Measurements from ENCODE around the gene SIX2.
A peak's percentile ranks its signal among the peaks of the same experiment; 100 is the strongest.

The SIX2 gene

GRCh38 chr2:45024600-45025291 is 15.5 kb upstream of the SIX2 start:
- TF ChIP-seq, protein P1, sequence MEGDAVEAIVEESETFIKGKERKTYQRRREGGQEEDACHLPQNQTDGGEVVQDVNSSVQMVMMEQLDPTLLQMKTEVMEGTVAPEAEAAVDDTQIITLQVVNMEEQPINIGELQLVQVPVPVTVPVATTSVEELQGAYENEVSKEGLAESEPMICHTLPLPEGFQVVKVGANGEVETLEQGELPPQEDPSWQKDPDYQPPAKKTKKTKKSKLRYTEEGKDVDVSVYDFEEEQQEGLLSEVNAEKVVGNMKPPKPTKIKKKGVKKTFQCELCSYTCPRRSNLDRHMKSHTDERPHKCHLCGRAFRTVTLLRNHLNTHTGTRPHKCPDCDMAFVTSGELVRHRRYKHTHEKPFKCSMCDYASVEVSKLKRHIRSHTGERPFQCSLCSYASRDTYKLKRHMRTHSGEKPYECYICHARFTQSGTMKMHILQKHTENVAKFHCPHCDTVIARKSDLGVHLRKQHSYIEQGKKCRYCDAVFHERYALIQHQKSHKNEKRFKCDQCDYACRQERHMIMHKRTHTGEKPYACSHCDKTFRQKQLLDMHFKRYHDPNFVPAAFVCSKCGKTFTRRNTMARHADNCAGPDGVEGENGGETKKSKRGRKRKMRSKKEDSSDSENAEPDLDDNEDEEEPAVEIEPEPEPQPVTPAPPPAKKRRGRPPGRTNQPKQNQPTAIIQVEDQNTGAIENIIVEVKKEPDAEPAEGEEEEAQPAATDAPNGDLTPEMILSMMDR (IDR thresholded peaks at IDR 0.05; ENCODE audit: control insufficient read depth, insufficient read depth, low read depth, low read length, missing control alignments), result peak; percentile 27
- H3K4me3 ChIP-seq (ENCODE audit: control insufficient read depth, low read depth, low read length), result no peak overlapping the region
- DNase-seq (ENCODE audit: low read depth), result peak; percentile 76

GRCh38 chr2:45024097-45024496 is 14.8 kb upstream of the SIX2 start:
- TF ChIP-seq, protein P1 (IDR thresholded peaks at IDR 0.05; ENCODE audit: control insufficient read depth, insufficient read depth, low read depth, low read length, missing control alignments), result no peak
- no peak overlapping the region for H3K4me3 ChIP-seq (ENCODE audit: control insufficient read depth, low read depth, low read length)
- DNase-seq (ENCODE audit: low read depth), result no peak

DNA sequence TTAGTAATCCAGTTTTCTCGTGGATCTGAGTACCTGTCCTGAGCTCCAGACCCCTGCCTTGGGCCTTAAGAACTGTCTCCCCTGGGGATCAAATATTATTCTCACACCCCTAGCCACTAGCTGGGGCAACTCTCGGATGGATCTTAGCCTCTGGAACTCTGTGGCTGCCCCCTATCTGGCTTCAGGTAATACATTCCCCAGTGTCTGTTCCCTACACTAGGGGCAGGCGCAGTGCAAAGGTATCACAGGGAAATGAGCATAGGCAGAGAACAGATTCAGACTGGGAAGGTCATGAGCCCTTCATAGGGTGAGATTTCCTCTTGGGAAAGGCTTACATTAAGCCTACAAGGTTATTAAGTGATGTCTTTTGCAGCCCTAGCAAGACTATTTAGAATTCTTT is 11.2 kb upstream of the SIX2 start:
- no peak for DNase-seq (ENCODE audit: low read depth)
- TF ChIP-seq, protein P1 (IDR thresholded peaks at IDR 0.05; ENCODE audit: control insufficient read depth, insufficient read depth, low read depth, low read length, missing control alignments), result no peak
- no peak overlapping the region for H3K4me3 ChIP-seq (ENCODE audit: control insufficient read depth, low read depth, low read length)

DNA sequence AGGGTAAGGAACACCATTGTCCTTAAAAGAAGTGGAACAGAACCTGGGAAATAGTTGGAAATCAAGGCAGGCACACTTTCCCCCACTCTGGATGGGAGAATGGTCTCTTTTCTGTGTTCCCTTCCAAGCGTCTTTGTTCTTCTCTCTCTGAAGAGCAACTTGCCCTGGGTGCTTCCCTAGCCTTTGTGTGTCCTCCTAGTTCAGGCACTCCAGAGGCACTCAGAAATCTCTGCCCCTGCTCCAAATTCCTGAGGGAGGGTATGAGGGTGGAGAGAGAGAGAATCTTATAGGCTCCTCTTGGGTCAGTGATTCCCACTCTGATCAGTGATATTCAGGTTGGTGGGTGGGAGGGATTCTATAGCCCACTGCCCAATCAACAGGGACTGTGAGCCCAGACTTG is 8.8 kb upstream of the SIX2 start:
- TF ChIP-seq, protein P1 (IDR thresholded peaks at IDR 0.05; ENCODE audit: control insufficient read depth, insufficient read depth, low read depth, low read length, missing control alignments), result no peak
- no peak overlapping the region for H3K4me3 ChIP-seq (ENCODE audit: control insufficient read depth, low read depth, low read length)
- DNase-seq (ENCODE audit: low read depth), result no peak

GRCh38 chr2:45014831-45015230 is 5.6 kb upstream of the SIX2 start:
- TF ChIP-seq, protein P1 (IDR thresholded peaks at IDR 0.05; ENCODE audit: control insufficient read depth, insufficient read depth, low read depth, low read length, missing control alignments), result no peak
- no peak overlapping the region for H3K4me3 ChIP-seq (ENCODE audit: control insufficient read depth, low read depth, low read length)
- DNase-seq (ENCODE audit: low read depth), result no peak

- TF ChIP-seq, protein P1 (IDR thresholded peaks at IDR 0.05; ENCODE audit: control insufficient read depth, insufficient read depth, low read depth, low read length, missing control alignments), result peak; percentile 52
- DNase-seq (ENCODE audit: low read depth), result no peak
- peak overlapping the region; percentile 41 for H3K4me3 ChIP-seq (ENCODE audit: control insufficient read depth, low read depth, low read length)
Measured at GRCh38 chr2:45014016-45014702, 4.9 kb upstream of the SIX2 start.
